GM10847 (cell line): ENCODE data around the gene ZNF148.

Source experiments
- POLR2A ChIP-seq: IDR thresholded peaks from 2 replicates; pipeline ENCODE4 v1.6.1; 2011; ENCODE audit not compliant: insufficient read length; ENCODE audit errors: extremely low read depth

Gene ZNF148

GRCh38 chr3:125231895-125232294, 143.2 kb downstream of the ZNF148 start:
- TF ChIP-seq POLR2A: no peak

GRCh38 chr3:125229707-125230106, 145.4 kb downstream of the ZNF148 start:
- TF ChIP-seq POLR2A: no peak

GRCh38 chr3:125229168-125229567, 146.0 kb downstream of the ZNF148 start:
- no peak for TF ChIP-seq POLR2A

- no peak for TF ChIP-seq POLR2A
Observed at GRCh38 chr3:125221831-125222230, 153.3 kb downstream of the ZNF148 start.

GRCh38 chr3:125220727-125221429, 154.2 kb downstream of the ZNF148 start:
- TF ChIP-seq POLR2A: no peak

GRCh38 chr3:125220183-125220582, 154.9 kb downstream of the ZNF148 start:
- TF ChIP-seq POLR2A: no peak

- TF ChIP-seq POLR2A: no peak
Observed at GRCh38 chr3:125219261-125219701, 155.8 kb downstream of the ZNF148 start.

GRCh38 chr3:125214738-125215137, 160.4 kb downstream of the ZNF148 start:
- no peak for TF ChIP-seq POLR2A

- TF ChIP-seq POLR2A: no peak
Observed at GRCh38 chr3:125213946-125214542, 161.1 kb downstream of the ZNF148 start.

GRCh38 chr3:125213364-125213755, 161.8 kb downstream of the ZNF148 start:
- no peak for TF ChIP-seq POLR2A

- no peak for TF ChIP-seq POLR2A
Observed at GRCh38 chr3:125212509-125213363, 162.4 kb downstream of the ZNF148 start, which contains the start of gene SLC12A8. TSS of gene SLC12A8 (minus strand) at chr3:125212748. CDS start at chr3:125211349, 1,399 bp downstream.

- TF ChIP-seq POLR2A: no peak
Observed at GRCh38 chr3:125212091-125212508, 163.0 kb downstream of the ZNF148 start.

GRCh38 chr3:125211523-125212090, 163.5 kb downstream of the ZNF148 start:
- no peak for TF ChIP-seq POLR2A

GRCh38 chr3:125207949-125208568, 167.1 kb downstream of the ZNF148 start:
- no peak for TF ChIP-seq POLR2A

GRCh38 chr3:125207507-125207906, 167.6 kb downstream of the ZNF148 start:
- no peak for TF ChIP-seq POLR2A
